Measurements from ENCODE around the gene DLX5.
A peak's percentile ranks its signal among the peaks of the same experiment; 100 is the strongest.

DNA sequence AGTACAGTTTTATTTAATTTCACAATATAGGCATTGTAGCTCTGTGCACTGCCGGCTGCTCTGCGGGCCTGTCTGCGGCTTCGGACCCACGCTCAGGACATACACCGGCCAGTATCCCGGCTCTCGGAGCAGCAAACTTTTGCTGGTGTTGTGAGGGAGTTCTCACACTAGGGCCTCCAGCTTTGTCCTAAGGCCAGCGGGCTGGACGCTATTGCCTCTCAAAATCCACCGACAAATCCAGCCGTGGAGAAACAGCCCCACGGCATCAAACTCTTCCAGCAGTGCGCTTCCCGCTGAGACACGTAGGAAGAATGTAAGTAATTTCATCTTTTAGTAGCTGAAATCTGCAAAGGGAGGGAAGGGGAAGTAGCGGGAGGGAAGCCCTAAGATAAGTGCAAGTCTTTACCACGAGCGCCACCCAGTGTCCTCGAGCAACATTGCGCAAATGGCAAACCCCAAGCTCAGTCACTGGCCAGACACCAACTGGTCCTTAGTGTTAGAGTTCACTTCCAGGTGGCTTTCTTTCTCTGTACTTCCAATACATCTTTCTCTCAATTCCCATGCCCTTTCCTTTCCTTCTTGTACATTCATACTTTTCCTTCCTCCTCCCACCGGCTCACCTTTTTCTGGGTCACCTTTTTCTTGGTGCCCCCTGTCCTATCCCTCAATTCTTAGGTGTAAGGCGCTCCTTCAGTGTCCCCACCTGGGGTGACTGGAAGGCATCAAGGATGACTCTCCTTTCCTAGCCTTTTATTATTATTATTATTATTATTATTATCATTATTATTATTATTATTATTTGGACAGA is 3.0 kb upstream of the DLX5 start:
- TF ChIP-seq, protein P1, sequence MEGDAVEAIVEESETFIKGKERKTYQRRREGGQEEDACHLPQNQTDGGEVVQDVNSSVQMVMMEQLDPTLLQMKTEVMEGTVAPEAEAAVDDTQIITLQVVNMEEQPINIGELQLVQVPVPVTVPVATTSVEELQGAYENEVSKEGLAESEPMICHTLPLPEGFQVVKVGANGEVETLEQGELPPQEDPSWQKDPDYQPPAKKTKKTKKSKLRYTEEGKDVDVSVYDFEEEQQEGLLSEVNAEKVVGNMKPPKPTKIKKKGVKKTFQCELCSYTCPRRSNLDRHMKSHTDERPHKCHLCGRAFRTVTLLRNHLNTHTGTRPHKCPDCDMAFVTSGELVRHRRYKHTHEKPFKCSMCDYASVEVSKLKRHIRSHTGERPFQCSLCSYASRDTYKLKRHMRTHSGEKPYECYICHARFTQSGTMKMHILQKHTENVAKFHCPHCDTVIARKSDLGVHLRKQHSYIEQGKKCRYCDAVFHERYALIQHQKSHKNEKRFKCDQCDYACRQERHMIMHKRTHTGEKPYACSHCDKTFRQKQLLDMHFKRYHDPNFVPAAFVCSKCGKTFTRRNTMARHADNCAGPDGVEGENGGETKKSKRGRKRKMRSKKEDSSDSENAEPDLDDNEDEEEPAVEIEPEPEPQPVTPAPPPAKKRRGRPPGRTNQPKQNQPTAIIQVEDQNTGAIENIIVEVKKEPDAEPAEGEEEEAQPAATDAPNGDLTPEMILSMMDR (IDR thresholded peaks at IDR 0.05) = peak; percentile 63 to 83
- TF ChIP-seq POLR2AphosphoS5 (IDR thresholded peaks at IDR 0.05) (no peak), POLR2A (IDR thresholded peaks at IDR 0.05) (no peak), EP300 (IDR thresholded peaks at IDR 0.05) (no peak)

Measured in suprapubic skin (tissue), 4 donors.